Body of pancreas (tissue), 4 donors: ENCODE measurements around the gene RNU5D-1. TPM values are rescaled to one million over a fixed set of nuclear protein-coding genes. Genes with fewer than 3 reads are reported as not detected.
A peak's percentile ranks its signal among the peaks of the same experiment; 100 is the strongest.

Experiments
- ATAC-seq: fragments of 150-250 bp; one replicate; pipeline ENCODE4 v1.9.1; 2016
- DNase-seq, 4 donors: peaks; one replicate each; pipeline ENCODE4 v3.0.0-alpha.2; 2019
- H3K27ac ChIP-seq, 4 donors: fragments of 200-600 bp; sonication (generic); 1 replicate in 3 of 4; 2 replicates in 1 of 4; pipeline versions ENCODE4 v1.5.1 to v1.6.1; 2016 to 2019; ENCODE audit warnings: mild to moderate bottlenecking in 1 of 4, mixed read lengths in 1 of 4, moderate library complexity in 1 of 4
- H3K27me3 ChIP-seq, 2 donors: fragments of 200-600 bp; sonication (generic); one replicate each; pipeline ENCODE4 v1.6.0; 2016; ENCODE audit warnings: mild to moderate bottlenecking in 1 of 2
- H3K36me3 ChIP-seq, 2 donors: fragments of 200-600 bp; sonication (generic); replicated peaks in 1 of 2; 2 replicates each; pipeline ENCODE4 v1.5.1; 2016; ENCODE audit warnings: low read depth in 2 of 2; ENCODE audit not compliant: insufficient read depth in 1 of 2
- H3K4me1 ChIP-seq: fragments of 200-600 bp; sonication (generic); one replicate; pipeline ENCODE4 v1.6.0; 2016
- H3K4me3 ChIP-seq, 2 donors: fragments of 200-600 bp; sonication (generic); 1 replicate in 1 of 2; 2 replicates in 1 of 2; pipeline ENCODE4 v1.5.1; 2016 to 2019
- H3K9me3 ChIP-seq, 3 donors: fragments of 200-600 bp; sonication (generic); 1 replicate in 2 of 3; 2 replicates in 1 of 3; pipeline ENCODE4 v1.5.1; 2016
- CTCF ChIP-seq, 7 experiments: fragments of 450-650 bp in 4 of 7; fragments of 200-600 bp in 3 of 7; sonication (generic) in 3 of 7; IDR thresholded peaks; one replicate each; pipeline ENCODE4 v1.5.1; 2016 to 2019; ENCODE audit warnings: antibody characterized with exemption in 7 of 7
- POLR2A ChIP-seq, 3 donors: fragments of 450-650 bp; IDR thresholded peaks; one replicate each; pipeline ENCODE4 v1.6.1; 2016; ENCODE audit warnings: antibody characterized with exemption in 3 of 3, mild to moderate bottlenecking in 2 of 3
- WGBS, 2 donors: methylation state at CpG; one replicate each; pipeline ENCODE4 v1.1.5; 2017; 5-methylcytosine and 5-hydroxymethylcytosine counted together
- intact Hi-C: fragments of 100-400 bp; cut with DNase I; formaldehyde crosslinking; loops from one replicate; pipeline ENCODE4 v1.15.1; 2023
- total RNA-seq, 2 donors: library from RNA; depleted of rRNA; stranded (reverse); fragments of >200 nt; gene quantifications; one replicate each; pipeline ENCODE4 v1.1.0, GENCODE V29; 2016

Gene RNU5D-1
- total RNA-seq, 2 donors from 2014 or later: not detected

GRCh38 chr1:44733365-44733764, 2.4 kb upstream of the RNU5D-1 start:
- peaks cover 15% of the 10 kb centered on the region for H3K4me1 ChIP-seq
- intact Hi-C loops: no loop called here
- H3K4me3 ChIP-seq: no peak overlapping the region
- ATAC-seq: no peak
- no peak for DNase-seq
- H3K27me3 ChIP-seq: no peaks in the 10 kb centered on the region
- no peaks in the 10 kb centered on the region for H3K9me3 ChIP-seq
- no peak overlapping the region for H3K27ac ChIP-seq
- WGBS, 2 donors: 60 to 68% methylated on average over 1 of the region's 1 CpG
- no peaks in the 10 kb centered on the region for H3K36me3 ChIP-seq
- TF ChIP-seq CTCF (IDR thresholded peaks at IDR 0.05) (no peak), POLR2A (IDR thresholded peaks at IDR 0.05) (no peak)

- intact Hi-C loops: no loop called here
- Histone ChIP-seq H3K27me3 (no peaks in the 10 kb centered on the region), H3K27ac (no peak overlapping the region), H3K36me3 (no peaks in the 10 kb centered on the region), H3K4me1 (peaks cover 11% of the 10 kb centered on the region), H3K9me3 (no peaks in the 10 kb centered on the region), H3K4me3 (no peak overlapping the region)
- ATAC-seq: no peak
- WGBS, 2 donors: 68 to 75% methylated on average over 12 to 27 of the region's 27 CpGs
- TF ChIP-seq POLR2A (IDR thresholded peaks at IDR 0.05): no peak
- TF ChIP-seq CTCF (IDR thresholded peaks at IDR 0.05): no peak
- DNase-seq: no peak
These were observed 5.8 kb downstream of the RNU5D-1 start for GRCh38 chr1:44724955-44725698.

- DNase-seq (no peak), ATAC-seq (no peak)
- intact Hi-C loops: no loop called here
- peaks cover 8% of the 10 kb centered on the region for H3K4me1 ChIP-seq
- no peak overlapping the region for H3K4me3 ChIP-seq
- no peaks in the 10 kb centered on the region for H3K9me3 ChIP-seq
- 56 to 91% methylated on average over 7 to 42 of the region's 64 CpGs for WGBS, 2 donors
- no peak overlapping the region for H3K27ac ChIP-seq
- no peaks in the 10 kb centered on the region for H3K36me3 ChIP-seq
- TF ChIP-seq POLR2A (IDR thresholded peaks at IDR 0.05): no peak
- no peak for TF ChIP-seq CTCF (IDR thresholded peaks at IDR 0.05)
- H3K27me3 ChIP-seq: no peaks in the 10 kb centered on the region
These were observed 6.5 kb downstream of the RNU5D-1 start for GRCh38 chr1:44724296-44724954.

GRCh38 chr1:44723496-44724295, 7.3 kb downstream of the RNU5D-1 start:
- no peak overlapping the region for H3K27ac ChIP-seq
- H3K4me3 ChIP-seq: no peak overlapping the region
- DNase-seq: peak in 2 of 4 donors; percentile 22 to 51
- 65 to 75% methylated on average over 14 to 26 of the region's 28 CpGs for WGBS, 2 donors
- no peaks in the 10 kb centered on the region for H3K9me3 ChIP-seq
- H3K4me1 ChIP-seq: peaks cover 5% of the 10 kb centered on the region
- intact Hi-C loops: no loop called here
- no peak for ATAC-seq
- TF ChIP-seq POLR2A (IDR thresholded peaks at IDR 0.05): no peak
- TF ChIP-seq CTCF (IDR thresholded peaks at IDR 0.05): no peak
- H3K27me3 ChIP-seq: no peaks in the 10 kb centered on the region
- H3K36me3 ChIP-seq: no peaks in the 10 kb centered on the region
